ENCODE data around the gene TTC32. TPM values are rescaled to one million over a fixed set of nuclear protein-coding genes. Genes with fewer than 3 reads are reported as not detected.

Gene TTC32
- total RNA-seq, 2 donors from 2014 or later, result 9.0 to 9.3 TPM

- Histone ChIP-seq H3K4me1 (no peaks in the 10 kb centered on the region), H3K4me3 (no peak overlapping the region), H3K36me3 (no peaks in the 10 kb centered on the region), H3K27ac (no peak overlapping the region), H3K9me3 (no peaks in the 10 kb centered on the region), H3K27me3 (no peaks in the 10 kb centered on the region), H3K9ac (ENCODE audit: low read depth in 2 of 2, low read length in 2 of 2) (no peak overlapping the region)
- no peak for DNase-seq
- intact Hi-C loops (cut with DNase I), result loop anchor here (5.0 kb wide), 1 partner anchor 491 kb away; no protein-coding TSS in a partner anchor
- TF ChIP-seq, protein P1, sequence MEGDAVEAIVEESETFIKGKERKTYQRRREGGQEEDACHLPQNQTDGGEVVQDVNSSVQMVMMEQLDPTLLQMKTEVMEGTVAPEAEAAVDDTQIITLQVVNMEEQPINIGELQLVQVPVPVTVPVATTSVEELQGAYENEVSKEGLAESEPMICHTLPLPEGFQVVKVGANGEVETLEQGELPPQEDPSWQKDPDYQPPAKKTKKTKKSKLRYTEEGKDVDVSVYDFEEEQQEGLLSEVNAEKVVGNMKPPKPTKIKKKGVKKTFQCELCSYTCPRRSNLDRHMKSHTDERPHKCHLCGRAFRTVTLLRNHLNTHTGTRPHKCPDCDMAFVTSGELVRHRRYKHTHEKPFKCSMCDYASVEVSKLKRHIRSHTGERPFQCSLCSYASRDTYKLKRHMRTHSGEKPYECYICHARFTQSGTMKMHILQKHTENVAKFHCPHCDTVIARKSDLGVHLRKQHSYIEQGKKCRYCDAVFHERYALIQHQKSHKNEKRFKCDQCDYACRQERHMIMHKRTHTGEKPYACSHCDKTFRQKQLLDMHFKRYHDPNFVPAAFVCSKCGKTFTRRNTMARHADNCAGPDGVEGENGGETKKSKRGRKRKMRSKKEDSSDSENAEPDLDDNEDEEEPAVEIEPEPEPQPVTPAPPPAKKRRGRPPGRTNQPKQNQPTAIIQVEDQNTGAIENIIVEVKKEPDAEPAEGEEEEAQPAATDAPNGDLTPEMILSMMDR (IDR thresholded peaks at IDR 0.05), result no peak
Measured at GRCh38 chr2:19857806-19858205, 44.0 kb downstream of the TTC32 start.

GRCh38 chr2:19857100-19857499, 44.7 kb downstream of the TTC32 start:
- no peaks in the 10 kb centered on the region for H3K36me3 ChIP-seq
- H3K9me3 ChIP-seq, result no peaks in the 10 kb centered on the region
- no peak overlapping the region for H3K4me3 ChIP-seq
- H3K27me3 ChIP-seq, result no peaks in the 10 kb centered on the region
- no peak overlapping the region for H3K9ac ChIP-seq (ENCODE audit: low read depth in 2 of 2, low read length in 2 of 2)
- intact Hi-C loops (cut with DNase I), result loop anchor here (5.0 kb wide), 1 partner anchor 490 kb away; no protein-coding TSS in a partner anchor
- no peaks in the 10 kb centered on the region for H3K4me1 ChIP-seq
- DNase-seq, result no peak
- no peak overlapping the region for H3K27ac ChIP-seq
- TF ChIP-seq, protein P1 (IDR thresholded peaks at IDR 0.05), result no peak

DNA sequence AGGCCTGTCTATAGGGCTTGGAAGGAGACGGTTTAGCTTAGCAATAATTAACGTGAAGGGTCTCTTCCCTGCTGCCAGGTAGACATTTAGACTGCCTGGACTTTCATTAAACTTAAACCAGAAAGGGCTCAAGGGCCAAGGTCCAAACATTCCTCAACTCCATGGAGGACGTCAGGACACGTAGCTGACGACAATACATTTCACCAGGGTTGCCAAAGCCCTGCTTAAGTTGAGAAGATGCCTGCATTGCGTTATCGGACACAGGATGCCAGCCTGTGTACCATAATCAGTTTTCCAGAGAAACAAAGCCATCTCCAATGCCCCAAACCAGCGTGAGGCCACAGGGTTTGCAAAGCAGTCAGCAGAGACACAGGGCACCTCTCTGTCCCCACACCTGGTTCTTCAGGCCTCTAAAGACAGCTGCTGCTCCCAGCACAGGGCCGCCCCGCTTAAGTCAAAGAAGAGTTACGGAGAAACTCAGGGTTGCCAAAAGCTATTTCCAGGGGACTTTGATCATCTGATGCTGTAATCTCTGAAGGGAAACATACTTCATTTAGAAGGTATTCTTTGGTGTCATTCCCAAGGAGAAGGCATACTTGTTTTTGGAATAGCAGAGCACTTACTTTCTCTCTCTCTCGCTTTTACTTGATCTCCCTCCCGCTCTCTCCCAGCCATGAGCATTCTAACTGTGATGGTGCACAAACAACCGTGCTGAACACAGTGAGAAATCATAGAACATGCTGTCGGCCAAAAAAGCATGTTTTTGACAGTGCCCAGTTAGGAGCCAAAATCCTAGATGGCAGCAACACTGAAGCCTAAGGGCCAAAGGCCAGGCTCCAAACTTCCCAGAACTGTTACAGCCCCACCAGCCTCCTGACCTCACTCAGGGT, 46.0 kb downstream of the TTC32 start:
- TF ChIP-seq, protein P1 (IDR thresholded peaks at IDR 0.05), result no peak
- H3K4me1 ChIP-seq, result no peaks in the 10 kb centered on the region
- H3K9me3 ChIP-seq, result no peaks in the 10 kb centered on the region
- no peak overlapping the region for H3K9ac ChIP-seq (ENCODE audit: low read depth in 2 of 2, low read length in 2 of 2)
- H3K36me3 ChIP-seq, result no peaks in the 10 kb centered on the region
- no peak for DNase-seq
- no peak overlapping the region for H3K27ac ChIP-seq
- no peaks in the 10 kb centered on the region for H3K27me3 ChIP-seq
- H3K4me3 ChIP-seq, result no peak overlapping the region
- intact Hi-C loops (cut with DNase I), result loop anchor here (5.0 kb wide), 1 partner anchor 488 kb away; no protein-coding TSS in a partner anchor

- no peak overlapping the region for H3K9ac ChIP-seq (ENCODE audit: low read depth in 2 of 2, low read length in 2 of 2)
- no peaks in the 10 kb centered on the region for H3K36me3 ChIP-seq
- H3K27me3 ChIP-seq, result no peaks in the 10 kb centered on the region
- TF ChIP-seq, protein P1 (IDR thresholded peaks at IDR 0.05), result no peak
- DNase-seq, result no peak
- H3K9me3 ChIP-seq, result no peaks in the 10 kb centered on the region
- intact Hi-C loops (cut with DNase I), result loop anchor here (5.0 kb wide), 1 partner anchor 488 kb away; no protein-coding TSS in a partner anchor
- H3K4me1 ChIP-seq, result no peaks in the 10 kb centered on the region
- no peak overlapping the region for H3K4me3 ChIP-seq
- H3K27ac ChIP-seq, result no peak overlapping the region
Measured at GRCh38 chr2:19854596-19855541, 46.9 kb downstream of the TTC32 start.

GRCh38 chr2:19851116-19851695, 50.6 kb downstream of the TTC32 start:
- intact Hi-C loops (cut with DNase I), result no loop called here
- no peak for DNase-seq

More at GRCh38 chr2:19851116-19851695, 50.6 kb downstream of the TTC32 start:
- Histone ChIP-seq H3K4me3 (no peak overlapping the region), H3K9me3 (no peaks in the 10 kb centered on the region), H3K27me3 (no peaks in the 10 kb centered on the region), H3K4me1 (no peaks in the 10 kb centered on the region), H3K27ac (no peak overlapping the region), H3K36me3 (no peaks in the 10 kb centered on the region), H3K9ac (ENCODE audit: low read depth in 2 of 2, low read length in 2 of 2) (no peak overlapping the region)
- TF ChIP-seq, protein P1 (IDR thresholded peaks at IDR 0.05), result no peak

All from colonic mucosa (tissue), 4 donors.